Calu3 (cell line): Measurements from ENCODE around the gene ZCCHC7. TPM values are rescaled to one million over a fixed set of nuclear protein-coding genes. Genes with fewer than 3 reads are reported as not detected.

ENCODE experiments used
- BruUV-seq: library from RNA; stranded (reverse); fragments of 400-500 nt; replicated peaks from 2 replicates; lab custom pipeline; 2021; lab: Mats Ljungman, UMichigan
- CTCF ChIA-PET: fragments of 300-600 bp; sonication (Branson Sonifier 250); formaldehyde crosslinking; loops from one replicate; lab custom pipeline; 2022; ENCODE audit warnings: antibody characterized with exemption; lab: Charles Lee
- DNase-seq: peaks from one replicate; pipeline ENCODE4 v3.0.0; 2022
- H3K27ac Mint-ChIP-seq: one replicate; pipeline ENCODE4 v1.8.0; 2022; ENCODE audit warnings: mixed read lengths; ENCODE audit not compliant: unreplicated experiment
- H3K27me3 Mint-ChIP-seq: one replicate; pipeline ENCODE4 v1.8.0; 2022; ENCODE audit warnings: mixed read lengths; ENCODE audit not compliant: unreplicated experiment
- H3K36me3 Mint-ChIP-seq: one replicate; pipeline ENCODE4 v1.8.0; 2022; ENCODE audit warnings: mild to moderate bottlenecking, moderate library complexity, mixed read lengths; ENCODE audit not compliant: insufficient read depth, unreplicated experiment
- H3K4me1 Mint-ChIP-seq: one replicate; pipeline ENCODE4 v1.8.0; 2022; ENCODE audit warnings: mild to moderate bottlenecking, low read depth, mixed read lengths; ENCODE audit not compliant: unreplicated experiment
- H3K4me3 Mint-ChIP-seq: one replicate; pipeline ENCODE4 v1.8.0; 2022; ENCODE audit warnings: mild to moderate bottlenecking, low read depth, moderate library complexity, mixed read lengths; ENCODE audit not compliant: unreplicated experiment
- H3K9me3 Mint-ChIP-seq: one replicate; pipeline ENCODE4 v1.8.0; 2022; ENCODE audit warnings: low read depth, mixed read lengths; ENCODE audit not compliant: unreplicated experiment
- intact Hi-C: fragments of 100-400 bp; cut with micrococcal nuclease; formaldehyde crosslinking; loops from one replicate; pipeline ENCODE4 v1.10.0; 2022; ENCODE audit not compliant: unreplicated experiment
- total RNA-seq: library from RNA; stranded (reverse); gene quantifications from 2 replicates; pipeline ENCODE4 v1.2.3, GENCODE V29; 2022
- TF ChIP-seq, protein P1 (sequence below): fragments of 200-600 bp; IDR thresholded peaks from one replicate; pipeline ENCODE4 v1.8.0; 2022; ENCODE audit warnings: antibody characterized with exemption; ENCODE audit not compliant: unreplicated experiment

ZCCHC7 gene
- total RNA-seq, 1 experiment from 2014 or later, result 6.5 TPM

GRCh38 chr9:37364136-37364535 is 243.8 kb downstream of the ZCCHC7 start:
- Mint-ChIP-seq H3K27ac (no peak overlapping the region), H3K27me3 (no peaks in the 10 kb centered on the region), H3K9me3 (no peaks in the 10 kb centered on the region), H3K4me1 (no peaks in the 10 kb centered on the region), H3K36me3 (no peaks in the 10 kb centered on the region), H3K4me3 (no peak overlapping the region)
- no TSS peak for BruUV-seq
- CTCF ChIA-PET, result no interaction called here
- TF ChIP-seq, protein P1, sequence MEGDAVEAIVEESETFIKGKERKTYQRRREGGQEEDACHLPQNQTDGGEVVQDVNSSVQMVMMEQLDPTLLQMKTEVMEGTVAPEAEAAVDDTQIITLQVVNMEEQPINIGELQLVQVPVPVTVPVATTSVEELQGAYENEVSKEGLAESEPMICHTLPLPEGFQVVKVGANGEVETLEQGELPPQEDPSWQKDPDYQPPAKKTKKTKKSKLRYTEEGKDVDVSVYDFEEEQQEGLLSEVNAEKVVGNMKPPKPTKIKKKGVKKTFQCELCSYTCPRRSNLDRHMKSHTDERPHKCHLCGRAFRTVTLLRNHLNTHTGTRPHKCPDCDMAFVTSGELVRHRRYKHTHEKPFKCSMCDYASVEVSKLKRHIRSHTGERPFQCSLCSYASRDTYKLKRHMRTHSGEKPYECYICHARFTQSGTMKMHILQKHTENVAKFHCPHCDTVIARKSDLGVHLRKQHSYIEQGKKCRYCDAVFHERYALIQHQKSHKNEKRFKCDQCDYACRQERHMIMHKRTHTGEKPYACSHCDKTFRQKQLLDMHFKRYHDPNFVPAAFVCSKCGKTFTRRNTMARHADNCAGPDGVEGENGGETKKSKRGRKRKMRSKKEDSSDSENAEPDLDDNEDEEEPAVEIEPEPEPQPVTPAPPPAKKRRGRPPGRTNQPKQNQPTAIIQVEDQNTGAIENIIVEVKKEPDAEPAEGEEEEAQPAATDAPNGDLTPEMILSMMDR, result no peak
- intact Hi-C loops, result no loop called here
- no peak for DNase-seq

DNA sequence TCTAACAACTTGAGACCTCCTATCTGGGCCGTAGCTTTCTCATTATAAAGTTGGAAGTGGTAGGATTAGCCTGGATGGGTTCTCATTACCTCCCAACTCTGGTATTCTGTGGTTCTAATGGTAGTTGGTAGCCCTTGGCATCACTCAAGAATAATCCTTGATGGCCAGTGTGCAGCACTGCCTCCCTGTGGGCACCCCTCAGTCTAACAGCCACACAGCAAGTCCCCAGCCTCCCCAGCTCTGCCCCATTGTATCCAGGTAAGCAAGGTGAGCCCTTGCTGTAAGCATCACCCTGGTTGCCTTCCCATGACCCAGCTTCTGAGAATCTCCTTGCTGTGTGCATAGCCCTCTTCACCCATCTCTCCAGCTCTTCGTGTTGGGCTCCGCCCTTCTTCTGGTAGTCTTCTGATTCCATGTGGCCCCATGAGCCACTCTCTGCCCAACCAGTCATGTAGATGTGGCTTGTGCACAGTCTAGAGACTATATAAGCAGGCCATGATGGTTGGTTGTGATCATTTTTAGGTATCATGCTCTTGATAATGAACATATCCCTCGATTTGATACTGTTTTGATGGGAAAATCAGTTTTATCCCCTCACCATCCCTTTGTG is 244.5 kb downstream of the ZCCHC7 start:
- no peaks in the 10 kb centered on the region for H3K4me1 Mint-ChIP-seq
- H3K4me3 Mint-ChIP-seq, result no peak overlapping the region
- H3K36me3 Mint-ChIP-seq, result peaks cover 3% of the 10 kb centered on the region
- CTCF ChIA-PET, result no interaction called here
- H3K27me3 Mint-ChIP-seq, result no peaks in the 10 kb centered on the region
- TF ChIP-seq, protein P1, result no peak
- DNase-seq, result no peak
- no peak overlapping the region for H3K27ac Mint-ChIP-seq
- intact Hi-C loops, result no loop called here
- BruUV-seq, result no TSS peak
- H3K9me3 Mint-ChIP-seq, result no peaks in the 10 kb centered on the region

DNA sequence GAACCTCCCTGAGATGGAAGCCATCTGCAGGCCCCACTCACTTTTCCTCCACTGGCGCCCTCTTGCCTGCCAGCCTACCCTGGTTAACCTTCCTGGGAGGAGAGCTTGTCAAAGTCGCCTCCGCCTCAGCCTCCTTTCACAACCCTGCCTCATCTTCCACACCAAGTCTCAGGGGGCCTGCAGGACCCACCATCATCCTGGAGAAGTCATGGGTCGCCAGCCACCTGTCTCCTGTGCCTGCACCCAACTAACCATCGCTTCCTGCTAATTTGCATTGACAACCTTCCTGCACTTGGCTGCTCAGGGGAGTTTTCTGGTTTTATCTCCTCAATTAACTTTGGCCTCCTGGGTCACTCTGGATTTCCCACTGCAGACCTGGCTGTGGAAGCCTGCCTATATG is 249.3 kb downstream of the ZCCHC7 start:
- Mint-ChIP-seq H3K36me3 (peaks cover 3% of the 10 kb centered on the region), H3K4me3 (no peak overlapping the region), H3K27me3 (peaks cover 21% of the 10 kb centered on the region), H3K27ac (no peak overlapping the region), H3K9me3 (no peaks in the 10 kb centered on the region), H3K4me1 (no peaks in the 10 kb centered on the region)
- DNase-seq, result no peak
- BruUV-seq, result no TSS peak
- TF ChIP-seq, protein P1, result no peak
- CTCF ChIA-PET, result no interaction called here
- intact Hi-C loops, result no loop called here

DNA sequence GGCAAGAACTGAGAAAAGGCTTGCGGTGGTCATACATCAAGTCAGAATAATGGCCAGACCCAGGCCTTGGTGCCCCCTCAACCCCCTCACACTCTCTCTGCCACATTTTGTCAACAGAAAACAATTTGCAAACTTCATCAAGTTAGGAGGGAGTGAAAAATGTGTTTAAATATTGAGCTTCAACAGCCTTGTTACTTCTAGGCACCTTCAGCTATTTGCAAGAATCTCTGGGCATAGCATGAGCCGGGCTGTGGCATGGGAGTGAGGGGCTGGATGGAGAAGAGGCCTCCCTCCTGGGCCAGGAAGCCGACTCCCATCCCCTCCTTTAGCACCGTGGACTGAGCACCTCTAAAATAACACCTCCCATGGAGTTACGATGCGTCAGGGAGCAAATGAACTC is 249.9 kb downstream of the ZCCHC7 start:
- intact Hi-C loops, result no loop called here
- no peak for DNase-seq
- H3K36me3 Mint-ChIP-seq, result peaks cover 3% of the 10 kb centered on the region
- peaks cover 21% of the 10 kb centered on the region for H3K27me3 Mint-ChIP-seq
- no TSS peak for BruUV-seq
- no peak overlapping the region for H3K27ac Mint-ChIP-seq
- TF ChIP-seq, protein P1, result no peak
- H3K9me3 Mint-ChIP-seq, result no peaks in the 10 kb centered on the region
- H3K4me1 Mint-ChIP-seq, result no peaks in the 10 kb centered on the region
- no peak overlapping the region for H3K4me3 Mint-ChIP-seq
- CTCF ChIA-PET, result no interaction called here
